Smooth muscle cell (in vitro differentiated cells): ENCODE results near the gene EMP1. TPM values are rescaled to one million over a fixed set of nuclear protein-coding genes. Genes with fewer than 3 reads are reported as not detected.

Experiments
- DNase-seq: peaks from one replicate; lab custom pipeline; 2025; ENCODE audit not compliant: unreplicated experiment; lab: John Stamatoyannopoulos, UW
- H2AFZ ChIP-seq: fragments of 200-600 bp; sonication (generic); 2 replicates; pipeline ENCODE4 v1.6.0; 2016; ENCODE audit warnings: antibody characterized with exemption, low read depth, mild to moderate bottlenecking
- H3F3A ChIP-seq: fragments of 200-600 bp; sonication (generic); 2 replicates; pipeline ENCODE4 v1.6.0; 2017; ENCODE audit warnings: antibody characterized with exemption, low read depth
- H3K27ac ChIP-seq: fragments of 200-600 bp; sonication (generic); 2 replicates; pipeline ENCODE4 v1.5.1; 2016; ENCODE audit warnings: low read depth, mild to moderate bottlenecking
- H3K27me3 ChIP-seq: fragments of 200-600 bp; sonication (generic); 2 replicates; pipeline ENCODE4 v1.6.1; 2016; ENCODE audit warnings: low read depth, mild to moderate bottlenecking
- H3K36me3 ChIP-seq: fragments of 200-600 bp; sonication (generic); 2 replicates; pipeline ENCODE4 v1.5.1; 2016; ENCODE audit warnings: low read depth
- H3K4me1 ChIP-seq: fragments of 200-600 bp; sonication (generic); 2 replicates; pipeline ENCODE4 v1.5.1; 2016; ENCODE audit warnings: low read depth
- H3K4me2 ChIP-seq: fragments of 200-600 bp; sonication (generic); 2 replicates; pipeline ENCODE4 v1.6.0; 2016; ENCODE audit warnings: mild to moderate bottlenecking
- H3K4me3 ChIP-seq: fragments of 200-600 bp; sonication (generic); 2 replicates; pipeline ENCODE4 v1.5.1; 2016; ENCODE audit warnings: mild to moderate bottlenecking
- H3K79me2 ChIP-seq: fragments of 200-600 bp; sonication (generic); 2 replicates; pipeline ENCODE4 v1.6.0; 2016; ENCODE audit warnings: low read depth, mild to moderate bottlenecking
- H3K9ac ChIP-seq: fragments of 200-600 bp; sonication (generic); 2 replicates; pipeline ENCODE4 v1.6.0; 2016; ENCODE audit warnings: low read depth
- H3K9me3 ChIP-seq: fragments of 200-600 bp; sonication (generic); replicated peaks from 2 replicates; pipeline ENCODE4 v1.5.1; 2016; ENCODE audit warnings: low read depth
- H4K20me1 ChIP-seq: fragments of 200-600 bp; sonication (generic); 2 replicates; pipeline ENCODE4 v1.6.0; 2016; ENCODE audit warnings: low read depth
- CTCF ChIP-seq: fragments of 200-600 bp; sonication (generic); IDR thresholded peaks from 2 replicates; pipeline ENCODE4 v1.5.1; 2017; ENCODE audit warnings: borderline replicate concordance, mild to moderate bottlenecking, antibody characterized with exemption; ENCODE audit not compliant: insufficient read depth, poor library complexity, severe bottlenecking
- WGBS: methylation state at CpG from one replicate; pipeline ENCODE4 v1.1.7; 2016; ENCODE audit warnings: low lambda C conversion rate; 5-methylcytosine and 5-hydroxymethylcytosine counted together
- polyA plus RNA-seq: library from polyadenylated mRNA; unstranded; fragments of >200 nt; fragmentation: Nextera tagmentation; extraction: Ambion mirVana; gene quantifications from 2 replicates; pipeline ENCODE4 v1.2.1, GENCODE V29; 2016
- total RNA-seq: library from RNA; depleted of rRNA; stranded (reverse); fragments of >200 nt; gene quantifications from 2 replicates; pipeline ENCODE4 v1.2.3, GENCODE V29; 2014

Gene EMP1
- total and polyA plus RNA-seq, 2 experiments from 2014 or later, result 13.2 to 52.0 TPM

- H3K9me3 ChIP-seq, result no peaks in the 10 kb centered on the region
- over 99% methylated on average over 4 of the region's 4 CpGs for WGBS
- no peak overlapping the region for H3K4me3 ChIP-seq
- no peaks in the 10 kb centered on the region for H3K79me2 ChIP-seq
- no peak for DNase-seq
- TF ChIP-seq CTCF, result no peak
- no peaks in the 10 kb centered on the region for H3K36me3 ChIP-seq
- H3K9ac ChIP-seq, result no peak overlapping the region
- peaks cover 4% of the 10 kb centered on the region for H3F3A ChIP-seq
- H3K4me2 ChIP-seq, result no peak overlapping the region
- no peaks in the 10 kb centered on the region for H3K27me3 ChIP-seq
- no peak overlapping the region for H3K27ac ChIP-seq
- no peaks in the 10 kb centered on the region for H3K4me1 ChIP-seq
- H4K20me1 ChIP-seq, result no peaks in the 10 kb centered on the region
- H2AFZ ChIP-seq, result no peak overlapping the region
Measured at GRCh38 chr12:13149411-13149810, 47.1 kb upstream of the EMP1 start.

- H2AFZ ChIP-seq, result no peak overlapping the region
- H3K4me1 ChIP-seq, result no peaks in the 10 kb centered on the region
- no peaks in the 10 kb centered on the region for H3K9me3 ChIP-seq
- 94% methylated on average over 1 of the region's 1 CpG for WGBS
- H4K20me1 ChIP-seq, result no peaks in the 10 kb centered on the region
- no peak for DNase-seq
- no peak overlapping the region for H3K9ac ChIP-seq
- peaks cover 9% of the 10 kb centered on the region for H3F3A ChIP-seq
- H3K36me3 ChIP-seq, result no peaks in the 10 kb centered on the region
- no peak overlapping the region for H3K27ac ChIP-seq
- H3K4me3 ChIP-seq, result no peak overlapping the region
- H3K27me3 ChIP-seq, result no peaks in the 10 kb centered on the region
- no peaks in the 10 kb centered on the region for H3K79me2 ChIP-seq
- no peak for TF ChIP-seq CTCF
- H3K4me2 ChIP-seq, result no peak overlapping the region
Measured at GRCh38 chr12:13152281-13152680, 44.2 kb upstream of the EMP1 start.

GRCh38 chr12:13152756-13153155 is 43.8 kb upstream of the EMP1 start:
- DNase-seq, result no peak
- Histone ChIP-seq H3K4me1 (no peaks in the 10 kb centered on the region), H4K20me1 (no peaks in the 10 kb centered on the region), H3K27ac (no peak overlapping the region), H3K79me2 (no peaks in the 10 kb centered on the region), H3K9ac (no peak overlapping the region), H3K4me3 (no peak overlapping the region), H3K27me3 (no peaks in the 10 kb centered on the region), H3F3A (peaks cover 9% of the 10 kb centered on the region), H3K9me3 (no peaks in the 10 kb centered on the region), H3K36me3 (no peaks in the 10 kb centered on the region), H2AFZ (no peak overlapping the region), H3K4me2 (no peak overlapping the region)
- 95% methylated on average over 6 of the region's 6 CpGs for WGBS
- TF ChIP-seq CTCF, result no peak

GRCh38 chr12:13153180-13153579 is 43.3 kb upstream of the EMP1 start:
- Histone ChIP-seq H2AFZ (no peak overlapping the region), H3K36me3 (no peaks in the 10 kb centered on the region), H3F3A (peaks cover 7% of the 10 kb centered on the region), H3K4me2 (no peak overlapping the region), H3K9ac (no peak overlapping the region), H3K79me2 (no peaks in the 10 kb centered on the region), H3K27ac (no peak overlapping the region), H3K4me1 (no peaks in the 10 kb centered on the region), H3K4me3 (no peak overlapping the region), H3K9me3 (no peaks in the 10 kb centered on the region), H3K27me3 (no peaks in the 10 kb centered on the region), H4K20me1 (no peaks in the 10 kb centered on the region)
- TF ChIP-seq CTCF, result no peak
- no peak for DNase-seq
- WGBS, result 69% methylated on average over 7 of the region's 7 CpGs
